Left lung (tissue), 10 donors: ENCODE results near the gene PMAIP1. TPM values are rescaled to one million over a fixed set of nuclear protein-coding genes. Genes with fewer than 3 reads are reported as not detected.

Source experiments
- ATAC-seq: fragments of 200-7000 bp; cut with Tn5 transposase; one replicate; pipeline ENCODE4 v1.9.1; 2020; ENCODE audit warnings: moderate library complexity
- DNase-seq, 4 donors: peaks; one replicate each; pipeline ENCODE4 v3.0.0-alpha.2; 2013 to 2020
- H3K27ac ChIP-seq, 2 donors: fragments of 200-600 bp; sonication (generic) in 1 of 2; one replicate each; pipeline versions ENCODE4 v1.5.0 to v1.8.0; 2020 to 2021
- H3K27me3 ChIP-seq, 2 donors: fragments of 200-600 bp; sonication (generic) in 1 of 2; one replicate each; pipeline versions ENCODE4 v1.5.0 to v1.8.0; 2020 to 2021
- H3K36me3 ChIP-seq, 2 donors: fragments of 200-600 bp; sonication (generic) in 1 of 2; one replicate each; pipeline versions ENCODE4 v1.5.0 to v1.8.0; 2020 to 2021
- H3K4me1 ChIP-seq, 2 donors: fragments of 200-600 bp; one replicate each; pipeline ENCODE4 v1.8.0; 2021
- H3K4me3 ChIP-seq, 2 donors: fragments of 200-600 bp; sonication (generic) in 1 of 2; one replicate each; pipeline versions ENCODE4 v1.5.0 to v1.8.0; 2020 to 2021; ENCODE audit warnings: mild to moderate bottlenecking in 1 of 2
- H3K9me3 ChIP-seq, 2 donors: fragments of 200-600 bp; sonication (generic) in 1 of 2; one replicate each; pipeline versions ENCODE4 v1.5.0 to v1.8.0; 2020 to 2021
- CTCF ChIP-seq, 2 donors: fragments of 200-600 bp; sonication (generic) in 1 of 2; IDR thresholded peaks; one replicate each; pipeline versions ENCODE4 v1.5.0 to v1.8.0; 2021; ENCODE audit warnings: antibody characterized with exemption in 2 of 2
- intact Hi-C, 2 donors: fragments of 100-400 bp; cut with DNase I; formaldehyde crosslinking; loops; one replicate each; pipeline versions ENCODE4 v1.11.2 to v1.14.2; 2022
- polyA plus RNA-seq, 6 donors: library from polyadenylated mRNA; unstranded; fragments of 120-200 nt; gene quantifications; one replicate each; pipeline ENCODE4 v1.2.1, GENCODE V29; 2013; ENCODE audit not compliant: insufficient read length in 6 of 6
- total RNA-seq, 2 donors: library from RNA; stranded (reverse); fragmentation: NEBNext Ultra II Directional; extraction: Animal tissue kit (Norgen Biotek cat#: 25700); gene quantifications; one replicate each; pipeline ENCODE4 v1.2.1, GENCODE V29; 2021
- donor health status: DM: no; HTN: yes; CAD: no.
- donor health status: DM: no; HTN: no; CAD: no.

Gene PMAIP1
- total and polyA plus RNA-seq, 8 donors = 1.2 to 5.9 (median 2.5) TPM

- no peak for TF ChIP-seq CTCF (IDR thresholded peaks at IDR 0.05)
- intact Hi-C loops = no loop called here
- no peak for DNase-seq
Observed at GRCh38 chr18:59939127-59939526, 39.3 kb downstream of the PMAIP1 start.

GRCh38 chr18:59940068-59940467 is 40.3 kb downstream of the PMAIP1 start:
- no peaks in the 10 kb centered on the region for H3K27me3 ChIP-seq
- ATAC-seq (no peak), DNase-seq (no peak)
- no peak for TF ChIP-seq CTCF (IDR thresholded peaks at IDR 0.05)
- H3K9me3 ChIP-seq = no peaks in the 10 kb centered on the region
- no peak overlapping the region for H3K4me3 ChIP-seq
- no peaks in the 10 kb centered on the region for H3K4me1 ChIP-seq
- intact Hi-C loops = no loop called here
- H3K27ac ChIP-seq = no peak overlapping the region
- H3K36me3 ChIP-seq = no peaks in the 10 kb centered on the region

More at GRCh38 chr18:59939127-59939526, 39.3 kb downstream of the PMAIP1 start:
- Histone ChIP-seq H3K9me3 (no peaks in the 10 kb centered on the region), H3K36me3 (no peaks in the 10 kb centered on the region), H3K4me1 (no peaks in the 10 kb centered on the region), H3K4me3 (no peak overlapping the region), H3K27me3 (no peaks in the 10 kb centered on the region), H3K27ac (no peak overlapping the region)
- no peak for ATAC-seq

- intact Hi-C loops = no loop called here
- no peak for TF ChIP-seq CTCF (IDR thresholded peaks at IDR 0.05)
- Histone ChIP-seq H3K36me3 (no peaks in the 10 kb centered on the region), H3K27ac (no peak overlapping the region), H3K27me3 (no peaks in the 10 kb centered on the region), H3K9me3 (no peaks in the 10 kb centered on the region), H3K4me1 (no peaks in the 10 kb centered on the region), H3K4me3 (no peak overlapping the region)
- no peak for ATAC-seq
- DNase-seq = no peak
Observed at GRCh38 chr18:59941331-59941730, 41.5 kb downstream of the PMAIP1 start.

GRCh38 chr18:59942601-59943000 is 42.8 kb downstream of the PMAIP1 start:
- Histone ChIP-seq H3K27me3 (no peaks in the 10 kb centered on the region), H3K9me3 (no peaks in the 10 kb centered on the region), H3K4me3 (no peak overlapping the region), H3K4me1 (no peaks in the 10 kb centered on the region), H3K27ac (no peak overlapping the region), H3K36me3 (no peaks in the 10 kb centered on the region)
- TF ChIP-seq CTCF (IDR thresholded peaks at IDR 0.05) = no peak
- intact Hi-C loops = no loop called here
- ATAC-seq = no peak
- no peak for DNase-seq

- Histone ChIP-seq H3K27ac (no peak overlapping the region), H3K4me1 (no peaks in the 10 kb centered on the region), H3K4me3 (no peak overlapping the region), H3K27me3 (no peaks in the 10 kb centered on the region), H3K36me3 (no peaks in the 10 kb centered on the region), H3K9me3 (no peaks in the 10 kb centered on the region)
- no peak for TF ChIP-seq CTCF (IDR thresholded peaks at IDR 0.05)
- ATAC-seq (no peak), DNase-seq (no peak)
- intact Hi-C loops = no loop called here
Observed at GRCh38 chr18:59945544-59945943, 45.7 kb downstream of the PMAIP1 start.
